NCI-H2081 (cell line): ENCODE measurements around the gene KCNK7.
"Not testable (repeated sequence)": the region's sequence is repeated elsewhere in the genome, so short reads cannot be mapped to it uniquely, and the experiment has no call there.

Source experiments
- DNase-seq, 2 experiments: peaks; one replicate each; lab custom pipeline; 2025; lab: John Stamatoyannopoulos, UW

KCNK7 gene, protein sequence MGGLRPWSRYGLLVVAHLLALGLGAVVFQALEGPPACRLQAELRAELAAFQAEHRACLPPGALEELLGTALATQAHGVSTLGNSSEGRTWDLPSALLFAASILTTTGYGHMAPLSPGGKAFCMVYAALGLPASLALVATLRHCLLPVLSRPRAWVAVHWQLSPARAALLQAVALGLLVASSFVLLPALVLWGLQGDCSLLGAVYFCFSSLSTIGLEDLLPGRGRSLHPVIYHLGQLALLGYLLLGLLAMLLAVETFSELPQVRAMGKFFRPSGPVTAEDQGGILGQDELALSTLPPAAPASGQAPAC

DNA sequence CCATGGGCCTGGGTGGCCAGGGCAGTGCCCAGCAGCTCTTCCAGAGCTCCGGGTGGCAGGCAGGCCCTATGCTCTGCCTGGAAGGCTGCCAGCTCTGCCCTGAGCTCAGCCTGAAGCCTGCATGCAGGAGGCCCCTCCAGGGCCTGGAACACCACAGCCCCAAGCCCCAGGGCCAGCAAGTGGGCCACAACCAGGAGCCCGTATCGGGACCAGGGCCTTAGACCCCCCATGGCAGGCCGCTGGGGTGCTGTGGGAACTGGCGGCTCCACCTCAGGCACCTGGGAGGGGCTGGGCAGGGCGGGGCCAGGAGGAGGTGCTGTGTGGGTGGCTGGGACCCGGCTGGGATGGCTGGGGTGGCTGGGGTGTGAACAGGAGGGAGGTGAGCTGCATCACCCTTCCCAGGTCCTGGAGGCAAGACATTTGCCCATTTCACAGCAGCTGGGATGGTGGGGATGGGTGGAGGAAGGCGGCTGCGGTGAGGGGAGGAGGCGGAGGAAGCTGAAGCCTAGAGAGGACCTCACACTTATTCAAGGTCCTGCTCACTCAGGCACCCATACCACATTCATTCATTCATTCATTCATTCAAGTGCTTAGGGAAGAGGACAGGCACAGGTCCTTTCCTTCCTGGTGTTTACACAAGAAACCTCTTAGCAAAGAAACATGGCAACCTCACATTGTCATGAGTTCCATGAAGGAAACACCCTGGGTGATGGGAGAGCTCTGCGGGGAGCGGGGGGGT, at the start of gene KCNK7:
Gene KCNK7 (minus strand): TSS at position 258 of the 739 bp plus-strand sequence. CDS start 28 bp downstream, at position 230.
- DNase-seq = no peak

DNA sequence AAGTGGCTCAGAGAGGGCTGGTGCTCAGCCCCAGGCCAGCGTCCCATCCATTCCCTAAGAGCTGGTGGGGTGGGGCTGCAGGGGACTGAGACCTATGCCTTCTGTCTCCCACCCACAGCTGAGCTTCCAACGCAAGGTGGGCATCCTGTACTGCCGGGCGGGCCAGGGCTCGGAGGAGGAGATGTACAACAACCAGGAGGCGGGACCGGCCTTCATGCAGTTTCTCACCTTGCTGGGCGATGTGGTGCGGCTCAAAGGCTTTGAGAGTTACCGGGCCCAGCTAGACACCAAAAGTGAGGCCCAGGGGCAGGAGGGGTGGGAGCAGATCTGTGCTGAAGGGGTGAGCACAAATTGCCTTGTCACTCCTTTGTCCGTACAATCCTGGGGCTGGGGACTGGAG, 49.2 kb upstream of the KCNK7 start:
- no peak for DNase-seq

GRCh38 chr11:65643971-65644370, 48.4 kb upstream of the KCNK7 start:
- DNase-seq = no peak

DNA sequence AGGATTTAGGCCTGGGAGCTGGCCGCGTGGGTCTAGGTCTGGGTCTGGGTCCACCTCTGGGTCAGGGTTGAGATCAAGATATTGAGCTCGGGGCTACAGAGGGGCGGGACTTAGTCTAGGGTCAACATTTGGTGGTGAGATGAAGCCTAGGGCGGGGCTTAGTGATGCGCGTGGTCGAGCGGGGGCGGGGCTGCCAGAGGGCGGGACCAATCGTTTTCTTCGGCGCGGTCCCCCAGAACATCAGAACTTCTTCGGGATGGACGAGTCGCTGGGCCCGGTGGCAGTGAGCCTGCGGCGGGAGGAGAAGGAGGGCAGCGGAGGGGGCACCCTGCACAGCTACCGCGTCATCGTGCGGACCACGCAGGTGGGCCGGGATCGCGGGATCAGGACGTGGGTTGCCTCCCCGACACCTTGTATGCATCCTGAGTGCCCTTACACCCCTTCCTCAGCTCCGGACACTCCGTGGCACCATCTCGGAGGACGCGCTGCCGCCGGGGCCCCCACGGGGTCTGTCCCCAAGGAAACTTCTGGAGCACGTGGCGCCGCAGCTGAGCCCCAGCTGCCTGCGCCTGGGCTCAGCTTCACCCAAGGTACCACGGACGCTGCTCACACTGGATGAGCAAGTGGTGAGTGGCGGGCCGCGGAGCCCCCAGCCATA, 46.5 kb upstream of the KCNK7 start:
- no peak for DNase-seq

DNA sequence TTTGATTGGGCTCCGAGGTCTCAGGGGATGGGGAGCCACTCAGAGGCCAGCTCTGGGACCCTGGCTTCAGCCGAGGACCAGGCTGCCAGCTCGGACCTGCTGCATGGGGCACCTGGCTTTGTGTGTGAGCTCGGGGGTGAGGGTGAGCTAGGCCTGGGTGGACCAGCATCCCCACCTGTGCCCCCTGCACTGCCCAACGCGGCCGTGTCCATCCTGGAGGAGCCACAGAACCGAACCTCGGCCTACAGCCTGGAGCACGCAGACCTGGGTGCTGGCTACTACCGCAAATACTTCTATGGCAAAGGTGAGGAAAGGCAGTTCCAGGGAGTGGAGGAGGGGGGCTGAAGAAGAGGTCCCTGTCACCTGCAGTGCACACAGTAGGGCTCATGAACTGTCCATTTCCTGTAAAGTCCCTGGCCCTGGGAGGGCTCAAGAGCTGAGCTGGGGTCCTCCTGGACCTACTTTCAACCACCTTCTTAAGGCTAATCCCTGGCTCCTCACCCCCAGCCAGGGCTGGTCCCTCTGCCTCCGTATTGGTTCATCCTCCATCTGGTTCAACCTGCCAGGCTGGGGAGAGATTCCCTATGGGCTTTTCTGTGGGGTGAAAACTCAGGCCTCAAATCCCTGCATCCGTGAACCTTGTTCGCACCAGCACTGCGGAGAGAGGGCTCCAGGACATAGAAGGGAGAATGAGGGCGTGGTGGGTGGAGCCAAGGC, 45.9 kb upstream of the KCNK7 start:
- no peak for DNase-seq

DNA sequence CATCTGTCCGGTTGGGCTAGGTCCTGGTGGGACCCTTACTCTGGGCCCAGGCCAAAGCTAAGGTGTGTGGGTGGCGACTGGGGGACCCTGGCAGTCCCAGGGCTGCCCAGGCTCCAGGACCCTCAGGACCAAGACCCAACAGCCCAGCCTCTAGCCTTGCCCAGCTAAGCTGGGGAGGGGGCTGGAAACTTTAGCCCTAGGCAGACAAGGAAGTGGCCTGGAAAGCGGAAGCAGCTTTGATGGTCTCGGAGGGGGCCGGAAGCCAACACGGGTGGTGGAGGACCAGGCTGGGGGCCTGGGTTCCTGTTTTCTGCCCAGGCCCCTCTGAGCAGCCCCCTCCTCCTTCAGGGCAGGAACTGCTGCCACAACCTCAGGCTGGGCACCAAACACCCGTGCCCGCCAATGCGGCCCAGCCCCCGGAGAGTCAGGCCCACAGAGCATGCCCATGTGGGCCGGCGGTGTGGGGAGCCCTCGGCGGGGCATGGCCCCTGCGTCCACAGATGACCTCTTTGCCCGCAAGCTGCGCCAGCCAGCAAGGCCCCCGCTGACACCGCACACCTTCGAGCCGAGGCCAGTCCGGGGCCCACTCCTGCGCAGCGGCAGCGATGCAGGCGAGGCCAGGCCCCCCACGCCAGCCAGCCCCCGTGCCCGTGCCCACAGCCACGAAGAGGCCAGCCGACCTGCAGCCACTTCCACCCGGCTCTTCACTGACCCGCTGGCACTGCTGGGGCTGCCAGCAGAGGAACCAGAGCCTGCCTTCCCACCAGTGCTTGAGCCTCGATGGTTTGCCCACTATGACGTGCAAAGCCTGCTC, 45.1 kb upstream of the KCNK7 start:
- DNase-seq = no peak

- DNase-seq = no peak
Observed at GRCh38 chr11:65639623-65640482, 44.3 kb upstream of the KCNK7 start.

- DNase-seq = not testable (repeated sequence)
Observed at GRCh38 chr11:65639228-65639597, 43.6 kb upstream of the KCNK7 start.

GRCh38 chr11:65637794-65638419, 42.3 kb upstream of the KCNK7 start, which contains the start of gene SIPA1:
SIPA1 (plus strand) TSS chr11:65638101; CDS start chr11:65640922, 2,821 bp downstream.
- DNase-seq = peak; percentile 50 to 57

- DNase-seq = no peak
Observed at GRCh38 chr11:65637032-65637557, 41.5 kb upstream of the KCNK7 start.

- DNase-seq = no peak
Observed at GRCh38 chr11:65636108-65637031, 40.8 kb upstream of the KCNK7 start.

GRCh38 chr11:65634905-65635731, 39.5 kb upstream of the KCNK7 start:
- DNase-seq = no peak

DNA sequence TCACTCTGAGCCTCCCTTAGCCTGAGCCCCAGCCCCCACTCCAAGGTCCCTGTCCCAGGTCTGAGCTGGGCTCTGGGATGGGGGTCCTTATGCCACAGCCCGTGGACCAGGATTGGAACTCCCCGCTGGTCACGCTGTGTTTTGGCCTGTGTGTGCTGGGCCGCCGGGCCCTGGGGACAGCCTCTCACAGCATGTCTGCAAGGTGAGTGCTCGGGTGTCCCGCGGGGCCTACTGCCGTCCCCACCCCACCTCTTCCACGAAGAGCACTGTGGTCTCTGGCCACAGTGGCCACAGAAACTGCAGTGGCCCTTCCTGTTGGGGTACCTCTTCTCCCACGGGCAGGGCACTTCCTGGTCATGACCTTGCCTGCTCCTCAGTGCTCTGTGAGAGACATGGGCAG, 38.8 kb upstream of the KCNK7 start:
- no peak for DNase-seq

GRCh38 chr11:65634109-65634436, 38.5 kb upstream of the KCNK7 start:
- DNase-seq = no peak

DNA sequence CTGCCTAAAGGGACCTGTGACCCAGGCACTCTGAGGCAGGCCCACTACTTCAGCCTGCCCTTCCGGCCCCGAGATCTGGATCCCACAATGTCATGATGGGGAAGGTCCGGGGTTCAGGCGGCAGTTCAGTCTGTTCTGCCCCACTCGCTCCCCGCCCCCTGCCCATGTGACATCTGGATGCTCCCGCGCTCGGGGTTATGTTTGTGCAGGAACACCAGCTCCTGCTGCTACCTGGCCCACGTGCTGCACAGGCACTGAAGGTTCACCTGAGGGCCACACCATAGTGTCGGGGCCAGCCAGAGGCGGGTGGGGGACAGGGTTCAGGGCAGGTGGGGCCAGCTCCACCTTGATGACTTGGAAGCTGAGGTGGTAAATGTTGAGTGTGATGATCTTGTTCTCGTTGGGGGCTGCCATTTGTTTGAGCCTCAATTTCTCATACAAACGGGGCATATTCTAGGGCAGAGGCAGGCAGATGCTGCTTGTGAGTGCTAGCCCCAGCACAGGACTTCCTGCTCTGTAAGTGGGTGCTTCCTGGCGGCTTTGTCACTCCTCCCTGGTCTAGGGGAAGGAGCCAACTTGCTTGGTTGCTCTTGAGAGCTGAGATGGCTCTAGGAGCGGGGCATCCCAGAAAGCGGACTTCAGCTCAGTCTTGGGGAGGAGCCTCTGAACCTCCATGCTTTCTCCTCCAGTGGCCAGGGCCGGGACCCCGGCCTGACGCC, 37.9 kb upstream of the KCNK7 start:
- DNase-seq = no peak

DNA sequence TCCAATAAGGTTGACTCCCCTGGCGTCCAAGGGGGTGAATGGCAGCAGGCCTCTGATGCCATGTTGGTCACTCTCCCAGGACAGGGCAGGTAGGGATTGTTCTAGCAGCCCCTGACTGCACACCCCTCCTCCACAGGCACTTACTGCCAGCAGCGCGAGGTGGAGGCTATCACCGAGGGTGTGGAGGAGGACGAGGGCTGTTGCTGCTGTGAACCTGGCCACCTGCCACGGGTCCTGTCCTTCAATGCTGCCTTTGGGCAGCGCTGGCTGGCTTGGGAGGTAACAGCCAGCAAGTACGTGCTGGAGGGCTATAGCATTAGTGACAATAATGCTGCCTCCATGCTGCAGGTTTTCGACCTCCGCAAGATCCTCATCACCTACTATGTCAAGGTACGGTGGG, 34.6 kb upstream of the KCNK7 start:
- no peak for DNase-seq

DNA sequence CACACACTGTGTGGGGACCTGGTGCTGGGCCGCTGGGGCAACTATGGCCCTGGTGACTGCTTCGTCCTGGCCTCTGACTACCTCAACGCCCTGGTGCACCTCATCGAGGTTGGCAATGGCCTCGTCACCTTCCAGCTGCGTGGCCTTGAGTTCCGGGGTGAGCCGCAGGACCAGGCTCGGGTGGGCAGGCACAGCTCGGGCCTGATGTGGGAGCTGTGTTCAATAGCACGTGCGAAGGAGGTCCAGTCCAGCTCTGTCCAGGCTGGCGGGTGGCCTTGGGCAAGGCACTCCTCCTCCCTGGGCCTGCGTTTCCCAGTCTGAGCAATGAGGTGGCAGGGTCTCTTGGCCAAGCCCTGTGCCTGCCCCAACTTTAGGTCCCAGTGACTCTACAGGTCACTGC, 34.0 kb upstream of the KCNK7 start:
- no peak for DNase-seq
